MCF 10A (cell line): ENCODE data around the gene GPANK1. TPM values are rescaled to one million over a fixed set of nuclear protein-coding genes. Genes with fewer than 3 reads are reported as not detected.

Experiments
- BruUV-seq: library from RNA; stranded (reverse); fragments of 400-500 nt; replicated peaks from 2 replicates; lab custom pipeline; 2021; lab: Mats Ljungman, UMichigan
- CTCF ChIA-PET: fragments of 300-600 bp; sonication (Branson Sonifier 250); formaldehyde crosslinking; extraction: SDS; loops from one replicate; lab custom pipeline; 2021; ENCODE audit warnings: antibody characterized with exemption, inconsistent platforms; lab: Yijun Ruan, JAX
- POLR2A ChIA-PET: fragments of 300-600, 350-650 bp; sonication (Branson Sonifier 250); formaldehyde crosslinking; extraction: SDS; loops from one replicate; lab custom pipeline; 2020; ENCODE audit warnings: antibody characterized with exemption, inconsistent platforms; lab: Yijun Ruan, JAX
- DNase-seq: peaks from one replicate; pipeline ENCODE4 v3.0.0-alpha.2; 2018; ENCODE audit not compliant: unreplicated experiment
- H3K27ac Mint-ChIP-seq: one replicate; pipeline ENCODE4 v1.8.0; 2022; ENCODE audit warnings: mild to moderate bottlenecking, low read depth, mixed read lengths; ENCODE audit not compliant: unreplicated experiment
- H3K27me3 Mint-ChIP-seq: one replicate; pipeline ENCODE4 v1.8.0; 2022; ENCODE audit warnings: mixed read lengths; ENCODE audit not compliant: insufficient read depth, unreplicated experiment
- H3K36me3 Mint-ChIP-seq: one replicate; pipeline ENCODE4 v1.8.0; 2022; ENCODE audit warnings: mild to moderate bottlenecking, moderate library complexity, mixed read lengths; ENCODE audit not compliant: insufficient read depth, unreplicated experiment
- H3K4me1 Mint-ChIP-seq: one replicate; pipeline ENCODE4 v1.8.0; 2022; ENCODE audit warnings: mixed read lengths; ENCODE audit not compliant: insufficient read depth, unreplicated experiment
- H3K4me3 Mint-ChIP-seq: one replicate; pipeline ENCODE4 v1.8.0; 2022; ENCODE audit warnings: mild to moderate bottlenecking, moderate library complexity, mixed read lengths; ENCODE audit not compliant: unreplicated experiment
- H3K9me3 Mint-ChIP-seq: one replicate; pipeline ENCODE4 v1.8.0; 2022; ENCODE audit warnings: mixed read lengths; ENCODE audit not compliant: unreplicated experiment
- intact Hi-C: fragments of 100-400 bp; cut with micrococcal nuclease; formaldehyde crosslinking; loops from 2 replicates; pipeline ENCODE4 v1.14.1; 2022
- total RNA-seq: library from RNA; stranded (reverse); gene quantifications from 2 replicates; pipeline ENCODE4 v1.2.3, GENCODE V29; 2022
- TF ChIP-seq, protein P1 (sequence below): fragments of 200-600 bp; IDR thresholded peaks from one replicate; pipeline ENCODE4 v1.8.0; 2022; ENCODE audit warnings: antibody characterized with exemption, mild to moderate bottlenecking; ENCODE audit not compliant: unreplicated experiment

Gene GPANK1
- total RNA-seq, 1 experiment from 2014 or later, result 13.0 TPM

DNA sequence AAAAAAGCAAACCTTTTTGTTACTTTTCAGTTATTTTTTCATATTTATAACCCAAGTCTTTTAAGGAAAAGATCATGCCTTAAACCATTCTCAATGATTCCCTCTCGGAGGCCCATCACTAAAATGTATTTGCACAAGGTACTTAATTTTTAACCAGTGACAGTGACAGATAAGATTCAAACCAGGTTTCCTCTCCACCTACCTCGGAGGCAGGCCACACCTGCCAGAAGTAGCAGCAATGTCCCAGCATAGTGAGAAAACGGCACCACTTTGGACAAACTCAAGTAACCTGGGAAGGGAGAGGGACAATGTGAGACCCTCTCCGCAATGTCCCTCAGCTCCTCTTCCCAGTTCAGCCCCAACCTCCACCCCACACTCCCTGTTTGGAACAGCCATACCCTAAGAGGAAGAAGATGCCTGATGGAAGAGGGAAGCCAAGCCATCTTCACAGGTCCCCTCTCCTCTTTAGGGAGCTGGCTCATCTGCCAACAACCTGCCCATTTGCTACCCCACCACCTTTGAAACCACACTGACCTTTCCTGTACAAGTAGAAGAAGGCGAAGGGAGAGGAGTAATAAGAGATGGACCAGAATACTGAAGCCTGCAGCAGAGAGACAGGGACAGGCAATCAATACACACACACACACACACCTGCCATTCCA, 36.1 kb upstream of the GPANK1 start:
- Mint-ChIP-seq H3K27ac (no peak overlapping the region), H3K36me3 (peaks cover 38% of the 10 kb centered on the region), H3K4me1 (peaks cover 5% of the 10 kb centered on the region), H3K27me3 (no peaks in the 10 kb centered on the region), H3K9me3 (no peaks in the 10 kb centered on the region), H3K4me3 (peak overlapping the region; percentile 95)
- BruUV-seq, result no TSS peak
- DNase-seq, result no peak
- TF ChIP-seq, protein P1, sequence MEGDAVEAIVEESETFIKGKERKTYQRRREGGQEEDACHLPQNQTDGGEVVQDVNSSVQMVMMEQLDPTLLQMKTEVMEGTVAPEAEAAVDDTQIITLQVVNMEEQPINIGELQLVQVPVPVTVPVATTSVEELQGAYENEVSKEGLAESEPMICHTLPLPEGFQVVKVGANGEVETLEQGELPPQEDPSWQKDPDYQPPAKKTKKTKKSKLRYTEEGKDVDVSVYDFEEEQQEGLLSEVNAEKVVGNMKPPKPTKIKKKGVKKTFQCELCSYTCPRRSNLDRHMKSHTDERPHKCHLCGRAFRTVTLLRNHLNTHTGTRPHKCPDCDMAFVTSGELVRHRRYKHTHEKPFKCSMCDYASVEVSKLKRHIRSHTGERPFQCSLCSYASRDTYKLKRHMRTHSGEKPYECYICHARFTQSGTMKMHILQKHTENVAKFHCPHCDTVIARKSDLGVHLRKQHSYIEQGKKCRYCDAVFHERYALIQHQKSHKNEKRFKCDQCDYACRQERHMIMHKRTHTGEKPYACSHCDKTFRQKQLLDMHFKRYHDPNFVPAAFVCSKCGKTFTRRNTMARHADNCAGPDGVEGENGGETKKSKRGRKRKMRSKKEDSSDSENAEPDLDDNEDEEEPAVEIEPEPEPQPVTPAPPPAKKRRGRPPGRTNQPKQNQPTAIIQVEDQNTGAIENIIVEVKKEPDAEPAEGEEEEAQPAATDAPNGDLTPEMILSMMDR, result no peak
- ChIA-PET POLR2A (interaction anchor here (0.7 to 2.8 kb wide), 2 partner anchors 9 to 106 kb away, joined by 3 to 19 read pairs; partner anchors contain the start of gene LSM2), CTCF (interaction anchor here (0.6 kb wide), 1 partner anchor 238 kb away, joined by 4 read pairs; no protein-coding TSS in a partner anchor)
- intact Hi-C loops, result no loop called here

DNA sequence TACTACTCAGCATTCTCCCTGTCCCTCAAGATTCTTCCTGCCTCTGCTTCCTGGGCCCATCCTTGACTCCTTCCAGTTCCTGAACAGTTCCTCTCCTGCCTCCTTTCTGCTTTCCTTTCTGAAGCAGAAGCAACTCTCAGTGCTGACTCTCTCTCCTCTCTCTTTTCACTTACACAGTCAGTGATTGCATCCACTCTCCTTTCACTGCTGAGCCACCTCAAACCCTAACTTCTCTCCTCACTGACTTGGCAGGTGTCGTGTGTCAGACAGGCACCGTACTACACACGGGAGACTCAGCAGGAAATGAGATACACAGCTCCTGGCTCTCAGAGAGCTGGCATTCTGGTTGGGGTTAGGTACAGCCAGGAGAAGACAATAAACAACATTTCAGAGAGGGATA, 32.8 kb upstream of the GPANK1 start:
- Mint-ChIP-seq H3K27me3 (no peaks in the 10 kb centered on the region), H3K9me3 (no peaks in the 10 kb centered on the region), H3K4me3 (no peak overlapping the region), H3K27ac (no peak overlapping the region), H3K4me1 (no peaks in the 10 kb centered on the region), H3K36me3 (peaks cover 63% of the 10 kb centered on the region)
- intact Hi-C loops, result no loop called here
- no peak for DNase-seq
- POLR2A ChIA-PET, result interaction anchor here (1.3 kb wide), 1 partner anchor 32 kb away, joined by 3 read pairs; the partner anchor contains the start of gene CSNK2B
- CTCF ChIA-PET, result no interaction called here
- TF ChIP-seq, protein P1, result no peak
- no TSS peak for BruUV-seq

DNA sequence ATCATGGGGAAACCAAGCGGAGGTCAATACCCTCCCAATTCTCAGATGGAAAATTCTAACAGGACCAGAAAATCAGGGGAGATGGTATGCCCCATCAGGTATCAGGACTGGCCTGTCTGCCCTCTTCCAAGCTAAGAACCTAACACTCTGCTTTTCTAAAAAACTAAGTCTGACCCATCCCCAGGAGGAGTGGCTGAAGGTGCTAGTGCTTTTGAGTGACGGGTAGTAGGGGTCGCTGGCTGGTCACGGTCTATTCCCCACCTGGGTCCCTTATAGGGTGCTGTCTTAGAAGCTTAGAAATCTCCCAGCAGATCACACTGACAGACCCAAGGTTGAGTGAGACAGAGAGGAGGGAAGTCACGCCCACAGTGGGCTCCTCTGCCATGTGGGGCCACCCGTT, 28.7 kb upstream of the GPANK1 start:
- POLR2A ChIA-PET, result interaction anchor here (0.6 to 3.4 kb wide), 4 partner anchors 9 to 144 kb away, joined by 3 to 19 read pairs (median 4); partner anchors contain the start of gene ABHD16A
- no peak for DNase-seq
- BruUV-seq, result no TSS peak
- H3K27me3 Mint-ChIP-seq, result no peaks in the 10 kb centered on the region
- peaks cover 6% of the 10 kb centered on the region for H3K4me1 Mint-ChIP-seq
- H3K9me3 Mint-ChIP-seq, result no peaks in the 10 kb centered on the region
- TF ChIP-seq, protein P1, result no peak
- H3K4me3 Mint-ChIP-seq, result no peak overlapping the region
- intact Hi-C loops, result no loop called here
- H3K36me3 Mint-ChIP-seq, result peaks cover 65% of the 10 kb centered on the region
- no peak overlapping the region for H3K27ac Mint-ChIP-seq
- CTCF ChIA-PET, result interaction anchor here (1.1 kb wide), 1 partner anchor 147 kb away, joined by 3 read pairs; the partner anchor contains the start of gene ATP6V1G2

DNA sequence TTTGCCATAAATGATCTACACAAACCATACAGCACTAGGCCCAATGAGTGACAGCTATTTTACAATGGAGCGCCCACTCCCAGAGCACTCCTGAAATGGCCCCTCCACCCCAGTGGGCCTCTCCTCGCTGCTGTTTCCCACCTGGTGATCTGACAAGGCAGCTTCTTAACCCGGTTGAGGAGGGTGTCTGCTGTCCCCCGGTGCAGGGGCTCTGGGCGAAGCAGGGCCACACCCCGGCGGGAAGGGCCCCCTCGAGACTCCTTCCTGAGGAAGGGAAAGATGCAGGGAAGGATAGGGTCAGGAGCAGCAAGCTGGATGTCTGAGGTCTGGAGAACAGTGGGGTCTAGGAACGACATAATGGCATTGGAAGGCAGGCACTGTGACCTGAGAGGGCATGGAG, 28.1 kb upstream of the GPANK1 start:
- Mint-ChIP-seq H3K9me3 (no peaks in the 10 kb centered on the region), H3K36me3 (peaks cover 61% of the 10 kb centered on the region), H3K4me1 (peaks cover 6% of the 10 kb centered on the region), H3K27me3 (no peaks in the 10 kb centered on the region), H3K4me3 (no peak overlapping the region), H3K27ac (no peak overlapping the region)
- intact Hi-C loops, result no loop called here
- ChIA-PET CTCF (interaction anchor here (0.7 kb wide), 2 partner anchors 166 to 1251 kb away, joined by 3 read pairs; no protein-coding TSS in a partner anchor), POLR2A (interaction anchor here (1.1 to 3.4 kb wide), 2 partner anchors 9 to 19 kb away, joined by 3 to 19 read pairs; partner anchors contain the start of gene ABHD16A)
- no peak for DNase-seq
- TF ChIP-seq, protein P1, result no peak
- BruUV-seq, result no TSS peak
